ENCODE data around the gene ERLIN1.

Gene ERLIN1

GRCh38 chr10:100120550-100120949 lies 65.3 kb downstream of the ERLIN1 start:
- no peak for DNase-seq (ENCODE audit: low spot score)
- in situ Hi-C loops (cut with MboI; ENCODE audit: low pct_unique_long_range_greater_than_20kb, low sequenced_read_pairs, unreplicated experiment) = no loop called here
- TF ChIP-seq CTCF (IDR thresholded peaks at IDR 0.05; ENCODE audit: extremely low read depth, insufficient read depth, missing control alignments) = no peak

- no peak for TF ChIP-seq CTCF (IDR thresholded peaks at IDR 0.05; ENCODE audit: extremely low read depth, insufficient read depth, missing control alignments)
- in situ Hi-C loops (cut with MboI; ENCODE audit: low pct_unique_long_range_greater_than_20kb, low sequenced_read_pairs, unreplicated experiment) = no loop called here
Observed at GRCh38 chr10:100119726-100120125, 66.1 kb downstream of the ERLIN1 start.

GRCh38 chr10:100114976-100115770 lies 70.7 kb downstream of the ERLIN1 start:
- no peak for TF ChIP-seq CTCF (IDR thresholded peaks at IDR 0.05; ENCODE audit: extremely low read depth, insufficient read depth, missing control alignments)
- in situ Hi-C loops (cut with MboI; ENCODE audit: low pct_unique_long_range_greater_than_20kb, low sequenced_read_pairs, unreplicated experiment) = no loop called here
- no peak for DNase-seq (ENCODE audit: low spot score)

More at GRCh38 chr10:100119726-100120125, 66.1 kb downstream of the ERLIN1 start:
- DNase-seq (ENCODE audit: low spot score) = no peak

GRCh38 chr10:100114460-100114859 lies 71.4 kb downstream of the ERLIN1 start:
- no peak for DNase-seq (ENCODE audit: low spot score)
- TF ChIP-seq CTCF (IDR thresholded peaks at IDR 0.05; ENCODE audit: extremely low read depth, insufficient read depth, missing control alignments) = no peak
- in situ Hi-C loops (cut with MboI; ENCODE audit: low pct_unique_long_range_greater_than_20kb, low sequenced_read_pairs, unreplicated experiment) = no loop called here

GRCh38 chr10:100109670-100110069 lies 76.2 kb downstream of the ERLIN1 start:
- no peak for DNase-seq (ENCODE audit: low spot score)
- no peak for TF ChIP-seq CTCF (IDR thresholded peaks at IDR 0.05; ENCODE audit: extremely low read depth, insufficient read depth, missing control alignments)
- in situ Hi-C loops (cut with MboI; ENCODE audit: low pct_unique_long_range_greater_than_20kb, low sequenced_read_pairs, unreplicated experiment) = no loop called here

GRCh38 chr10:100106865-100107264 lies 79.0 kb downstream of the ERLIN1 start:
- DNase-seq (ENCODE audit: low spot score) = no peak
- TF ChIP-seq CTCF (IDR thresholded peaks at IDR 0.05; ENCODE audit: extremely low read depth, insufficient read depth, missing control alignments) = no peak
- in situ Hi-C loops (cut with MboI; ENCODE audit: low pct_unique_long_range_greater_than_20kb, low sequenced_read_pairs, unreplicated experiment) = no loop called here

All from GM13977 (cell line).